T-helper 17 cell (primary cell): ENCODE results near the gene HTT. TPM values are rescaled to one million over a fixed set of nuclear protein-coding genes. Genes with fewer than 3 reads are reported as not detected.

ENCODE experiments used
- ATAC-seq: fragments of 150-1000 bp; cut with Tn5 transposase; 2 replicates; pipeline ENCODE4 v1.10.0; 2021; ENCODE audit warnings: mild to moderate bottlenecking, moderate library complexity
- DNase-seq, 3 donors: peaks; one replicate each; pipeline versions ENCODE4 v3.0.0 to v3.0.0-alpha.2; 2020 to 2021
- H3K9me3 ChIP-seq: one replicate; pipeline ENCODE4 v1.7.0; 2013; ENCODE audit warnings: low read length, mild to moderate bottlenecking; ENCODE audit not compliant: control insufficient read depth, poor library complexity, severe bottlenecking
- H3K27ac Mint-ChIP-seq: one replicate; pipeline ENCODE4 v1.8.0; 2022; ENCODE audit warnings: mild to moderate bottlenecking, moderate library complexity, mixed read lengths
- H3K27me3 Mint-ChIP-seq: one replicate; pipeline ENCODE4 v1.8.0; 2022; ENCODE audit warnings: mixed read lengths
- H3K36me3 Mint-ChIP-seq: one replicate; pipeline ENCODE4 v1.8.0; 2022; ENCODE audit warnings: low read depth, mixed read lengths
- H3K4me1 Mint-ChIP-seq: one replicate; pipeline ENCODE4 v1.8.0; 2022; ENCODE audit warnings: mild to moderate bottlenecking, mixed read lengths
- H3K4me3 Mint-ChIP-seq: one replicate; pipeline ENCODE4 v1.8.0; 2022; ENCODE audit warnings: mild to moderate bottlenecking, moderate library complexity, mixed read lengths
- total RNA-seq, 4 donors: library from RNA in 2 of 4; stranded (reverse) in 2 of 4; gene quantifications; one replicate each; pipeline ENCODE4 v1.2.3 and lab custom pipeline; 2022 to 2026

HTT gene
- total RNA-seq, 2 donors from 2014 or later = 83.9 to 89.9 TPM

GRCh38 chr4:3225071-3225850 is 150.8 kb downstream of the HTT start:
- no peaks in the 10 kb centered on the region for H3K9me3 ChIP-seq
- H3K36me3 Mint-ChIP-seq = peaks cover 20% of the 10 kb centered on the region
- peak overlapping the region; percentile 45 for H3K27ac Mint-ChIP-seq
- ATAC-seq = no peak
- no peaks in the 10 kb centered on the region for H3K27me3 Mint-ChIP-seq
- H3K4me1 Mint-ChIP-seq = peaks cover 10% of the 10 kb centered on the region
- DNase-seq = no peak
- H3K4me3 Mint-ChIP-seq = no peak overlapping the region

- Mint-ChIP-seq H3K27me3 (no peaks in the 10 kb centered on the region), H3K4me3 (no peak overlapping the region), H3K4me1 (peaks cover 10% of the 10 kb centered on the region), H3K36me3 (peaks cover 20% of the 10 kb centered on the region), H3K27ac (peak overlapping the region; percentile 45)
- no peak for ATAC-seq
- no peaks in the 10 kb centered on the region for H3K9me3 ChIP-seq
- no peak for DNase-seq
Observed at GRCh38 chr4:3225936-3226335, 151.5 kb downstream of the HTT start.

GRCh38 chr4:3226467-3226866 is 152.0 kb downstream of the HTT start:
- DNase-seq (no peak), ATAC-seq (no peak)
- Mint-ChIP-seq H3K36me3 (peaks cover 17% of the 10 kb centered on the region), H3K4me3 (no peak overlapping the region), H3K27ac (no peak overlapping the region), H3K4me1 (peaks cover 10% of the 10 kb centered on the region), H3K27me3 (no peaks in the 10 kb centered on the region)
- H3K9me3 ChIP-seq = no peaks in the 10 kb centered on the region

- no peak for ATAC-seq
- no peak overlapping the region for H3K27ac Mint-ChIP-seq
- DNase-seq = no peak
- H3K4me3 Mint-ChIP-seq = no peak overlapping the region
- H3K9me3 ChIP-seq = no peaks in the 10 kb centered on the region
- peaks cover 16% of the 10 kb centered on the region for H3K36me3 Mint-ChIP-seq
- no peaks in the 10 kb centered on the region for H3K27me3 Mint-ChIP-seq
- H3K4me1 Mint-ChIP-seq = peaks cover 11% of the 10 kb centered on the region
Observed at GRCh38 chr4:3226944-3227343, 152.5 kb downstream of the HTT start.

GRCh38 chr4:3227878-3228675 is 153.6 kb downstream of the HTT start:
- Mint-ChIP-seq H3K27me3 (no peaks in the 10 kb centered on the region), H3K36me3 (peaks cover 18% of the 10 kb centered on the region), H3K4me3 (no peak overlapping the region), H3K4me1 (peaks cover 11% of the 10 kb centered on the region), H3K27ac (no peak overlapping the region)
- ATAC-seq (no peak), DNase-seq (no peak)
- no peaks in the 10 kb centered on the region for H3K9me3 ChIP-seq

GRCh38 chr4:3228881-3229280 is 154.4 kb downstream of the HTT start:
- ATAC-seq = no peak

GRCh38 chr4:3229328-3229727 is 154.8 kb downstream of the HTT start:
- Mint-ChIP-seq H3K4me3 (no peak overlapping the region), H3K4me1 (peaks cover 11% of the 10 kb centered on the region), H3K27ac (peak overlapping the region; percentile 87), H3K27me3 (no peaks in the 10 kb centered on the region), H3K36me3 (peaks cover 16% of the 10 kb centered on the region)
- ATAC-seq (no peak), DNase-seq (no peak)
- H3K9me3 ChIP-seq = no peaks in the 10 kb centered on the region

More at GRCh38 chr4:3228881-3229280, 154.4 kb downstream of the HTT start:
- no peak overlapping the region for H3K4me3 Mint-ChIP-seq
- DNase-seq = no peak
- peaks cover 17% of the 10 kb centered on the region for H3K36me3 Mint-ChIP-seq
- no peak overlapping the region for H3K27ac Mint-ChIP-seq
- H3K9me3 ChIP-seq = no peaks in the 10 kb centered on the region
- H3K27me3 Mint-ChIP-seq = no peaks in the 10 kb centered on the region
- H3K4me1 Mint-ChIP-seq = peaks cover 11% of the 10 kb centered on the region

GRCh38 chr4:3229964-3230363 is 155.5 kb downstream of the HTT start:
- DNase-seq = no peak
- H3K4me1 Mint-ChIP-seq = peaks cover 8% of the 10 kb centered on the region
- no peak overlapping the region for H3K4me3 Mint-ChIP-seq
- no peak for ATAC-seq
- H3K27ac Mint-ChIP-seq = peak overlapping the region; percentile 87
- peaks cover 16% of the 10 kb centered on the region for H3K36me3 Mint-ChIP-seq
- no peaks in the 10 kb centered on the region for H3K27me3 Mint-ChIP-seq
- H3K9me3 ChIP-seq = no peaks in the 10 kb centered on the region

GRCh38 chr4:3231471-3231870 is 157.0 kb downstream of the HTT start:
- peaks cover 16% of the 10 kb centered on the region for H3K36me3 Mint-ChIP-seq
- ATAC-seq (no peak), DNase-seq (no peak)
- H3K27me3 Mint-ChIP-seq = no peaks in the 10 kb centered on the region
- no peak overlapping the region for H3K4me3 Mint-ChIP-seq
- H3K27ac Mint-ChIP-seq = no peak overlapping the region
- H3K9me3 ChIP-seq = no peaks in the 10 kb centered on the region
- peaks cover 8% of the 10 kb centered on the region for H3K4me1 Mint-ChIP-seq

GRCh38 chr4:3232001-3232400 is 157.5 kb downstream of the HTT start:
- Mint-ChIP-seq H3K36me3 (peaks cover 16% of the 10 kb centered on the region), H3K4me1 (peaks cover 8% of the 10 kb centered on the region), H3K4me3 (no peak overlapping the region), H3K27me3 (no peaks in the 10 kb centered on the region), H3K27ac (no peak overlapping the region)
- no peak for DNase-seq
- ATAC-seq = no peak
- H3K9me3 ChIP-seq = no peaks in the 10 kb centered on the region

- H3K4me3 Mint-ChIP-seq = no peak overlapping the region
- H3K27ac Mint-ChIP-seq = no peak overlapping the region
- no peaks in the 10 kb centered on the region for H3K9me3 ChIP-seq
- peaks cover 16% of the 10 kb centered on the region for H3K36me3 Mint-ChIP-seq
- no peak for ATAC-seq
- no peak for DNase-seq
- H3K4me1 Mint-ChIP-seq = peaks cover 8% of the 10 kb centered on the region
- H3K27me3 Mint-ChIP-seq = no peaks in the 10 kb centered on the region
Observed at GRCh38 chr4:3232871-3233271, 158.4 kb downstream of the HTT start.

GRCh38 chr4:3233391-3234071 is 159.1 kb downstream of the HTT start:
- no peak for DNase-seq
- H3K27me3 Mint-ChIP-seq = no peaks in the 10 kb centered on the region
- peak overlapping the region; percentile 50 for H3K4me3 Mint-ChIP-seq
- ATAC-seq = no peak
- H3K36me3 Mint-ChIP-seq = peaks cover 16% of the 10 kb centered on the region
- H3K27ac Mint-ChIP-seq = peak overlapping the region; percentile 74
- no peaks in the 10 kb centered on the region for H3K9me3 ChIP-seq
- peaks cover 8% of the 10 kb centered on the region for H3K4me1 Mint-ChIP-seq
